LHCN-M2 (cell line): ENCODE data around the gene KRTAP10-5. TPM values are rescaled to one million over a fixed set of nuclear protein-coding genes. Genes with fewer than 3 reads are reported as not detected.

Source experiments
- DNase-seq: peaks from one replicate; pipeline ENCODE4 v3.0.0-alpha.2; 2012; ENCODE audit warnings: low read depth
- total RNA-seq: library from RNA; depleted of rRNA; stranded (reverse); fragments of >200 nt; gene quantifications from 2 replicates; pipeline ENCODE4 v1.2.3, GENCODE V29; 2014; rRNA removed

KRTAP10-5 gene
- total RNA-seq, 1 experiment from 2014 or later, result not detected

- no peak for DNase-seq
These were observed 50.0 kb downstream of the KRTAP10-5 start for GRCh38 chr21:44530221-44530902.

GRCh38 chr21:44529503-44530125, 50.8 kb downstream of the KRTAP10-5 start:
- DNase-seq, result no peak

Other genes with a start within 250 kb of the KRTAP10-5 start
- 15.7 and 19.0 TPM in 2 replicates for gene CFAP410, start 241.2 kb downstream of the KRTAP10-5 start, total RNA-seq
- gene TRPM2, start 227.0 kb downstream of the KRTAP10-5 start, total RNA-seq, result not detected in 2 replicates
- gene LRRC3, start 125.1 kb downstream of the KRTAP10-5 start, total RNA-seq, result not detected in 2 replicates
- gene KRTAP10-1, start 40.4 kb downstream of the KRTAP10-5 start, total RNA-seq, result not detected in 2 replicates
- not detected in 2 replicates for gene KRTAP10-2, start 29.1 kb downstream of the KRTAP10-5 start, total RNA-seq
- not detected in 2 replicates for gene KRTAP10-3, start 21.8 kb downstream of the KRTAP10-5 start, total RNA-seq
- gene KRTAP10-4, start 6.9 kb downstream of the KRTAP10-5 start, total RNA-seq, result not detected in 2 replicates
- gene KRTAP10-6, start 11.9 kb upstream of the KRTAP10-5 start, total RNA-seq, result not detected in 2 replicates
- not detected in 2 replicates for gene KRTAP10-7, start 20.0 kb upstream of the KRTAP10-5 start, total RNA-seq
- gene KRTAP10-8, start 31.5 kb upstream of the KRTAP10-5 start, total RNA-seq, result not detected in 2 replicates
- gene KRTAP10-9, start 46.5 kb upstream of the KRTAP10-5 start, total RNA-seq, result not detected in 2 replicates
- not detected in 2 replicates for gene KRTAP10-10, start 56.8 kb upstream of the KRTAP10-5 start, total RNA-seq
- gene KRTAP10-11, start 65.8 kb upstream of the KRTAP10-5 start, total RNA-seq, result not detected in 2 replicates
- not detected in 2 replicates for gene KRTAP12-4, start 74.1 kb upstream of the KRTAP10-5 start, total RNA-seq
- not detected in 2 replicates for gene KRTAP12-3, start 77.3 kb upstream of the KRTAP10-5 start, total RNA-seq
- gene KRTAP12-2, start 86.3 kb upstream of the KRTAP10-5 start, total RNA-seq, result not detected in 2 replicates
- not detected in 2 replicates for gene KRTAP12-1, start 101.6 kb upstream of the KRTAP10-5 start, total RNA-seq
- gene KRTAP10-12, start 116.6 kb upstream of the KRTAP10-5 start, total RNA-seq, result not detected in 2 replicates
- gene TSPEAR, start 131.0 kb upstream of the KRTAP10-5 start, total RNA-seq, result not detected in 2 replicates
- 54.5 and 55.5 TPM in 2 replicates for gene UBE2G2, start 221.2 kb upstream of the KRTAP10-5 start, total RNA-seq
- gene SUMO3, start 237.5 kb upstream of the KRTAP10-5 start, total RNA-seq, result 125 and 129 TPM in 2 replicates